Adipose tissue (tissue), 3 donors: ENCODE data around the gene AEN. TPM values are rescaled to one million over a fixed set of nuclear protein-coding genes. Genes with fewer than 3 reads are reported as not detected.

Experiments used
- H3K27ac ChIP-seq: one replicate; pipeline ENCODE4 v1.5.1; 2013; ENCODE audit warnings: low read depth, low read length
- WGBS, 3 donors: extraction: QIAGEN DNeasy Blood & Tissue Kit; methylation state at CpG; one replicate each; pipeline ENCODE4 v1.1.7; 2013; 5-methylcytosine and 5-hydroxymethylcytosine counted together
- polyA plus RNA-seq, 3 donors: library from polyadenylated mRNA; stranded (reverse); fragments of 200-250 nt; gene quantifications; one replicate each; pipeline ENCODE4 v1.2.3, GENCODE V29; 2013
- donor health status: healthy with polysubstance abuse.
- donor health status: Bipolar disorder and iron deficiency.
- donor health status: healthy.

Gene AEN
- polyA plus RNA-seq, 3 donors, result 6.7 to 15.9 (median 11.4) TPM

DNA sequence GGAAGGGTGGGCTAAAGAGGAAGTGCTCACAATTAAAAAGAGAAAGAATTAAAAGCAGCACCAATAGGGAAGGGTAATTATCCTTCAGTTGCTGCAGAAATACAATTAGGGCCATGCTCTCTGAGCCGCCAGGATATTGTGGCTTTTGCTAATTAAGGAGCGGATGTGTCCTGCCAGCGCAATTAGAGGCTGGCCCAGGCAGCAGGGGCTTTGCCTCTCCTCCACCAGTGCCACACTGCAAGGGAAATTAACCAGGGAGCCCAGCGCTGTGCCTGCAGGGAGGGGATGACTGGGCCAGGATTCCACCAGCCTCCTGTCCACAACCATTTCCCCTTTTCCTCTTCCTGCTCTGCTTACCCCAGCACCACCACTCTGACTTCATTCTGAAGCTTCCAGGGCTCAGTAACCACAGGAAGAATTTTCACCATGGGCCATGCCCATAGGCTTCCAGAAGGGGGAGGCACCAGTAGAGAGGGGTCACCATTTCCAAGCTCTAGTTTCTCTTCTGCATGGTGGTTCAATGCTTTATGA lies 10.4 kb upstream of the AEN start:
- 38 to 57% (median 40%) methylated on average over 4 of the region's 4 CpGs for WGBS, 3 donors
- no peak overlapping the region for H3K27ac ChIP-seq

GRCh38 chr15:88612186-88612796 lies 8.8 kb upstream of the AEN start:
- H3K27ac ChIP-seq, result no peak overlapping the region
- 71 to 82% (median 78%) methylated on average over 7 of the region's 7 CpGs for WGBS, 3 donors

- H3K27ac ChIP-seq, result no peak overlapping the region
- 55 to 73% (median 63%) methylated on average over 7 of the region's 7 CpGs for WGBS, 3 donors
Observed at GRCh38 chr15:88613074-88613944, 7.8 kb upstream of the AEN start.

DNA sequence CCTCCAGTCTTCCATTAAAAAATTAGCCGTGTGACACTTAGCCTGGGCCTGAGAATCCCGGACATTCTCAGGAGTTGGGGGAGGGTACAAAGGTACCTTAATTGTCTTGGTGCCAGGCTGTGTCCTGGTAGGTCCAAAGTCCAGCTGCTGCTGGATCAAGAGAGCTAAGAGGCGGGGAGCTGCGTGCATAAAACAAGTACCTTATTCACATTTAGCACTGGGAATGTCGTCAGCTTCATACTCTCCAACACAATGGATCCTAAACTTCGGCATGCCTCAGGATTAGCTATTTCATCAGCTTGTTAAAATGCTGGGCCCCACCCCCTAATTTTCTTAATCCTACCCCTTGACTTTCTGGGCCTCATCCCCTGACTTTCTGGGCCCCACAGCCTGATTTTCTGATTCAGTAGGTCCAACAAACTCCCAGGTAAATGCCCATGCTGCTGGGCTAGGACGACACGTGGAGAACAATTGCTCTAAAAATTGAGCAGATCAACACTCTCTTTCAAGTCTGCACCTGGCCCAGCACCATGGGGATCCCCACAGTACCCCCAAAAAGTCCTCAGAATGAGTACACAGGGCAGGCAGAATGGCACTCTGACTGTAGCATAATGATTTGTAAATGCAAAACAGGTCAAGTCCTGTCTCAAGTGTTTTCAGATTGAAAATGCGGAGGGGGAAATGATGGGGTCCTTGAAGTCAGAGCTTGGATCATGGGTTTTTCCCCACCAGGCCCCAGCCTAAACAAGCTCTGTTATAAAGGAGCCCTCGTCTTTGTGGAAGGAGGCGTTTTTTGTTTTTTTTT lies 5.6 kb upstream of the AEN start:
- H3K27ac ChIP-seq, result no peak overlapping the region
- 41 to 84% (median 76%) methylated on average over 11 of the region's 11 CpGs for WGBS, 3 donors

- no peak overlapping the region for H3K27ac ChIP-seq
- 80 to 92% (median 89%) methylated on average over 4 of the region's 4 CpGs for whole genome bisulfite sequencing, 3 donors
Observed at GRCh38 chr15:88616240-88616639, 4.9 kb upstream of the AEN start.

DNA sequence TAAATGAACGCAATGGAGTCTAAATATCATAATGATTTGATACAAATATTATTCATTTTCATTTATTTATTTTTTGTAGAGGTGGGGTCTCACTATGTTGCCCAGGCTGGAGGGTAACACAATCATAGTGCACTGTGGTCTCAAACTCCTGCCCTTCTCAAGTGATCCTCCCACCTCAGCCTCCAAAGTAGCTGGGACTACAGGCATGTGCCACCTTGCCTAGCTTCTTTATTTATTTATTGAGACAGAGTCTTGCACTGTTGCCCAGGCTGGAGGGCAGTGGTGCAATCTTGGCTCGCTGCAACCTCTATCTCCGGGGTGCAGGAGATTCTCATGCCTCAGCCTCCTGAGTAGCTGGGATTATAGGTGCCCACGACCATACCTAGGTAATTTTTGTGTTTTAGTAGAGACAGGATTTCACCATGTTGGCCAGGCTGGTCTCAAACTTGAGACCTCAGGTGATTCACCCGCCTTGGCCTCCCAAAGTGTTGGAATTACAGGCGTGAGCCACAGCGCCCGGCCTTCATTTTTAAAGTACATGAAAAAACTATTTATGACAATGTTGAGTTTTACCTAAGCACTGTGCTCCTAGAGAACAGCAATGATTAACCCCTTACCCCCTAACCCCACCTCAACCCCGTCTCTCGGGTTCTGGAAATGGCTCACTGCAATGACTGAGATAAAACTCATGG lies 4.0 kb upstream of the AEN start:
- H3K27ac ChIP-seq, result no peak overlapping the region
- WGBS, 3 donors, result 89 to 91% (median 91%) methylated on average over 10 of the region's 10 CpGs

GRCh38 chr15:88617790-88618189 lies 3.4 kb upstream of the AEN start:
- 73 to 80% (median 75%) methylated on average over 1 of the region's 1 CpG for WGBS, 3 donors
- H3K27ac ChIP-seq, result no peak overlapping the region

- no peak overlapping the region for H3K27ac ChIP-seq
Observed at GRCh38 chr15:88618686-88619085, 2.5 kb upstream of the AEN start.

- no peak overlapping the region for H3K27ac ChIP-seq
- WGBS, 3 donors, result 79 to 91% (median 86%) methylated on average over 2 of the region's 2 CpGs
Observed at GRCh38 chr15:88619796-88620195, 1.3 kb upstream of the AEN start.

GRCh38 chr15:88621789-88622604 lies 857 bp downstream of the AEN start:
- WGBS, 3 donors, result 8 to 18% (median 12%) methylated on average over 17 of the region's 17 CpGs

GRCh38 chr15:88622605-88622975 lies 1.4 kb downstream of the AEN start:
- H3K27ac ChIP-seq, result no peak overlapping the region
- WGBS, 3 donors, result 45 to 65% (median 62%) methylated on average over 5 of the region's 5 CpGs

More at GRCh38 chr15:88621789-88622604, 857 bp downstream of the AEN start:
- peak overlapping the region; percentile 87 for H3K27ac ChIP-seq

- WGBS, 3 donors, result 72 to 84% (median 77%) methylated on average over 2 of the region's 2 CpGs
Observed at GRCh38 chr15:88623061-88623460, 1.9 kb downstream of the AEN start.

DNA sequence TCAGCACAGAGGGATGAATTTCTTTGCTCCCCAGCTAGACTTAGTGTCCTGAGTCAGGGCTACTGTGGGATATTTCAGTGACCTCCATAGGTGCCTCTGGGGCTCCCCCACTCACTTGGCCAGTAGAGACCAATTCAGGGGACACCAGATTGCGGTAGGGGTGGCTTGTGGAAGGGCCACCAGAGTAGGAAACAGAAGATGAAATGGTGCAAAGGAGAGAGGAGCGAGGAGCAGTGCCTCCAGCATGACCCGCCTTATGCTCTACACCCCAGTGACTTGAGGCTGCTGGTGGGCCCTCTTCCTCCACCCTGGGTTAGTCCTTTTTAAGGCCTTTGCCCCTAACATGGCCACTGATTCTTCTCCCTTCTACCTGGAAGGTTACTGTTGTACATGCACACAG lies 2.5 kb downstream of the AEN start:
- 93 to 98% (median 97%) methylated on average over 3 of the region's 3 CpGs for WGBS, 3 donors
- H3K27ac ChIP-seq, result peak overlapping the region; percentile 68

More at GRCh38 chr15:88623061-88623460, 1.9 kb downstream of the AEN start:
- H3K27ac ChIP-seq, result no peak overlapping the region

- WGBS, 3 donors, result 45 to 58% (median 58%) methylated on average over 19 of the region's 19 CpGs
- no peak overlapping the region for H3K27ac ChIP-seq
Observed at GRCh38 chr15:88624156-88624970, 3.2 kb downstream of the AEN start.

- 66 to 86% (median 77%) methylated on average over 9 of the region's 9 CpGs for WGBS, 3 donors
Observed at GRCh38 chr15:88624971-88625490, 3.9 kb downstream of the AEN start.

GRCh38 chr15:88625943-88626741 lies 5.0 kb downstream of the AEN start:
- no peak overlapping the region for H3K27ac ChIP-seq
- whole genome bisulfite sequencing, 3 donors, result 90 to 93% (median 91%) methylated on average over 23 of the region's 23 CpGs

More at GRCh38 chr15:88624971-88625490, 3.9 kb downstream of the AEN start:
- no peak overlapping the region for H3K27ac ChIP-seq
